Karpas-422 (cell line): ENCODE results near the gene CHAC1. TPM values are rescaled to one million over a fixed set of nuclear protein-coding genes. Genes with fewer than 3 reads are reported as not detected.

Source experiments
- DNase-seq: peaks from one replicate; pipeline ENCODE4 v3.0.0-alpha.2; 2015
- H2AFZ ChIP-seq: fragments of 200-600 bp; sonication (generic); 2 replicates; pipeline ENCODE4 v1.6.1; 2014; ENCODE audit warnings: antibody characterized with exemption, low read length, mixed read lengths
- H3K27ac ChIP-seq: fragments of 200-600 bp; sonication (generic); 2 replicates; pipeline ENCODE4 v1.5.1; 2014; ENCODE audit warnings: mild to moderate bottlenecking, low read length, moderate library complexity
- H3K27me3 ChIP-seq: fragments of 200-600 bp; sonication (generic); 2 replicates; pipeline ENCODE4 v1.6.1; 2014; ENCODE audit warnings: low read length, mixed read lengths
- H3K36me3 ChIP-seq: fragments of 200-600 bp; sonication (generic); 2 replicates; pipeline ENCODE4 v1.6.1; 2014; ENCODE audit warnings: low read length, mixed read lengths; ENCODE audit not compliant: insufficient read depth
- H3K4me1 ChIP-seq: fragments of 200-600 bp; sonication (generic); 2 replicates; pipeline ENCODE4 v1.6.1; 2014; ENCODE audit warnings: mild to moderate bottlenecking, low read length, mixed read lengths
- H3K4me2 ChIP-seq: fragments of 200-600 bp; sonication (generic); 2 replicates; pipeline ENCODE4 v1.6.1; 2014; ENCODE audit warnings: low read length, low read depth, mild to moderate bottlenecking; ENCODE audit not compliant: poor library complexity, severe bottlenecking
- H3K4me3 ChIP-seq: fragments of 200-600 bp; sonication (generic); 2 replicates; pipeline ENCODE4 v1.5.1; 2014; ENCODE audit warnings: mild to moderate bottlenecking, antibody characterized with exemption, low read length, mixed read lengths
- H3K79me2 ChIP-seq: fragments of 200-600 bp; sonication (generic); 2 replicates; pipeline ENCODE4 v1.6.1; 2014; ENCODE audit warnings: mild to moderate bottlenecking, low read length, mixed read lengths
- H3K9ac ChIP-seq: fragments of 200-600 bp; sonication (generic); 2 replicates; pipeline ENCODE4 v1.6.0; 2014; ENCODE audit warnings: low read length
- H3K9me2 ChIP-seq: fragments of 200-600 bp; sonication (generic), shearing (Covaris generic); replicated peaks from 2 replicates; pipeline ENCODE4 v1.6.0; 2014; ENCODE audit warnings: mild to moderate bottlenecking, low read length, moderate library complexity; ENCODE audit not compliant: insufficient read depth
- H3K9me3 ChIP-seq: fragments of 300-700, 200-600 bp; sonication (generic); 2 replicates; pipeline ENCODE4 v1.6.1; 2014; ENCODE audit warnings: low read length, mixed read lengths
- H4K20me1 ChIP-seq: fragments of 200-600 bp; sonication (generic); 2 replicates; pipeline ENCODE4 v1.6.1; 2014; ENCODE audit warnings: mild to moderate bottlenecking, antibody characterized with exemption, low read length, low read depth; ENCODE audit not compliant: insufficient read depth
- total RNA-seq: library from RNA; depleted of rRNA; stranded (reverse); fragments of >200 nt; shearing (Covaris generic); gene quantifications from 2 replicates; pipeline ENCODE4 v1.2.3, GENCODE V29; 2014; ENCODE audit warnings: low replicate concordance

The CHAC1 gene
- total RNA-seq, 1 experiment from 2014 or later = 45.5 TPM

- Histone ChIP-seq H3K4me1 (peaks cover 37% of the 10 kb centered on the region), H3K27me3 (no peaks in the 10 kb centered on the region), H2AFZ (no peak overlapping the region), H3K4me2 (no peak overlapping the region), H3K36me3 (no peaks in the 10 kb centered on the region), H3K4me3 (no peak overlapping the region), H3K9ac (no peak overlapping the region), H3K9me3 (no peaks in the 10 kb centered on the region), H3K9me2 (no peaks in the 10 kb centered on the region), H3K79me2 (no peaks in the 10 kb centered on the region), H4K20me1 (no peaks in the 10 kb centered on the region), H3K27ac (no peak overlapping the region)
- no peak for DNase-seq
Observed at GRCh38 chr15:40931300-40932142, 21.8 kb upstream of the CHAC1 start.

- Histone ChIP-seq H3K27me3 (no peaks in the 10 kb centered on the region), H3K27ac (no peak overlapping the region), H4K20me1 (no peaks in the 10 kb centered on the region), H3K9me3 (no peaks in the 10 kb centered on the region), H3K4me3 (no peak overlapping the region), H3K36me3 (no peaks in the 10 kb centered on the region), H3K9me2 (no peaks in the 10 kb centered on the region), H3K4me2 (no peak overlapping the region), H3K9ac (no peak overlapping the region), H3K4me1 (peaks cover 44% of the 10 kb centered on the region), H3K79me2 (no peaks in the 10 kb centered on the region), H2AFZ (no peak overlapping the region)
- no peak for DNase-seq
Observed at GRCh38 chr15:40932156-40932555, 21.1 kb upstream of the CHAC1 start.

DNA sequence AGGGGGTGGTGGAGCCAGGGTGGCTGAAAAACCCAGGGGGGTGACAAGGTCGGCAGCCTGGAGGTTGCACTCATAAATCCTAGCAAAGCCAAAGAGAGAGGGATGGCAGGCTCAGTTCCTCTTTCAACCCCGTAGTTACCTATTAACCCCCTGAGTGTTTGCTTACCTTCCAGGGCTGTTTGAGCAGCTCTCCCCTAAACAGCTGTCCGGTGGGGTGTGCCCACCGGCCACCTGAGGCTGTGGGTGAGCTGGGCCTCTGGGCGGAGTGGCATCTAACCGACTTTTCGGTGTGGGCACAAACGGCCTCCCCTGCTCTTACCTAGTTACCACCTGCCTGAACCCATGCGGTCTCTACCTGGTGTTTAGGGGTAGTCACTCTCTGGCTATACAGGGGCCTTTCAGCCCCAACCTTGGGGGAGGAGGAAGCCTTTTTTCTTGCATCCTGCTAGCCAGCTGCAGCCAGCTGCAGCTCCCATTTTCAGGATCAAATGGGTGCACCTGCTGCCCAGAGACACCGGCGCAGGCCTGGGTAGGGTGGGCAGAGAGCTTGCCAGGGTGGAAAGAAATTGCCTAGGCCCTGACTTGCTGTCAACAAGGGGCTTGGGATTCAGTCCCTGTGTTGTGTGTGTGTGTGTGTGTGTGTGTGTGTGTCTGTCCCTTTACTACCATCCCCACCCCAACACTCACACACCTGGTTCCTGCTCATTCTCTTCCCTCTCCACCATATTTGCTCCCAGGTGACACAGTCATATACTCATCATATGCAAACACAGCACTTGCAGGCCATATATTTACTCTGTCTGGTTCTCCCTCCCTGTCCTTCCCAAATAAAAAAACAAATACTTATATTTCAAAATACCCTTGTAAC lies 20.4 kb upstream of the CHAC1 start:
- Histone ChIP-seq H2AFZ (no peak overlapping the region), H3K4me3 (no peak overlapping the region), H3K9me2 (no peaks in the 10 kb centered on the region), H3K4me2 (no peak overlapping the region), H3K36me3 (no peaks in the 10 kb centered on the region), H3K9me3 (no peaks in the 10 kb centered on the region), H3K27me3 (no peaks in the 10 kb centered on the region), H3K9ac (no peak overlapping the region), H4K20me1 (no peaks in the 10 kb centered on the region), H3K27ac (no peak overlapping the region), H3K79me2 (no peaks in the 10 kb centered on the region), H3K4me1 (peaks cover 44% of the 10 kb centered on the region)
- DNase-seq = no peak

GRCh38 chr15:40933517-40933902 lies 19.8 kb upstream of the CHAC1 start:
- H3K4me1 ChIP-seq = peaks cover 40% of the 10 kb centered on the region
- H3K27me3 ChIP-seq = no peaks in the 10 kb centered on the region
- H3K36me3 ChIP-seq = no peaks in the 10 kb centered on the region
- H3K9me3 ChIP-seq = no peaks in the 10 kb centered on the region
- no peaks in the 10 kb centered on the region for H4K20me1 ChIP-seq
- H3K9ac ChIP-seq = no peak overlapping the region
- H3K9me2 ChIP-seq = no peaks in the 10 kb centered on the region
- H3K4me3 ChIP-seq = no peak overlapping the region
- H3K27ac ChIP-seq = no peak overlapping the region
- no peak overlapping the region for H3K4me2 ChIP-seq
- no peak overlapping the region for H2AFZ ChIP-seq
- H3K79me2 ChIP-seq = no peaks in the 10 kb centered on the region
- DNase-seq = no peak

DNA sequence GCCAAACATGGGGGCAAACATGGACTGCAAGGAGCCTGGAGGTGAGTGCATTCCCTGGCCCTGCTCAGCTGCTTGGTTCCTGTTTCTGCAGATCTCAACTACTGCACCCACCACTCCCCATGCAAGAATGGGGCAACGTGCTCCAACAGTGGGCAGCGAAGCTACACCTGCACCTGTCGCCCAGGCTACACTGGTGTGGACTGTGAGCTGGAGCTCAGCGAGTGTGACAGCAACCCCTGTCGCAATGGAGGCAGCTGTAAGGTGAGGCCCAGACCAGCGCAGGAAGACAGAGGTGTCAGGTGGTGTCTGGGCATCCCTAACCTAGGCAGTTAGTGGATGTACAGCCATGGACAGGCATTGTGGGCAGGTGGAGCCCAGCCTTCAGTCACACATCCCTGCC lies 18.8 kb upstream of the CHAC1 start:
- Histone ChIP-seq H3K27ac (no peak overlapping the region), H3K9me3 (no peaks in the 10 kb centered on the region), H2AFZ (no peak overlapping the region), H3K36me3 (no peaks in the 10 kb centered on the region), H3K4me1 (peaks cover 30% of the 10 kb centered on the region), H3K9ac (no peak overlapping the region), H3K4me2 (no peak overlapping the region), H3K79me2 (no peaks in the 10 kb centered on the region), H4K20me1 (no peaks in the 10 kb centered on the region), H3K9me2 (no peaks in the 10 kb centered on the region), H3K4me3 (no peak overlapping the region), H3K27me3 (no peaks in the 10 kb centered on the region)
- DNase-seq = no peak

GRCh38 chr15:40936234-40936708 lies 17.0 kb upstream of the CHAC1 start:
- H3K9me3 ChIP-seq = no peaks in the 10 kb centered on the region
- no peak overlapping the region for H3K4me3 ChIP-seq
- peaks cover 27% of the 10 kb centered on the region for H3K4me1 ChIP-seq
- H3K9me2 ChIP-seq = no peaks in the 10 kb centered on the region
- DNase-seq = no peak
- no peak overlapping the region for H3K4me2 ChIP-seq
- H2AFZ ChIP-seq = no peak overlapping the region
- H3K36me3 ChIP-seq = no peaks in the 10 kb centered on the region
- H3K9ac ChIP-seq = no peak overlapping the region
- H4K20me1 ChIP-seq = no peaks in the 10 kb centered on the region
- H3K27ac ChIP-seq = no peak overlapping the region
- H3K79me2 ChIP-seq = no peaks in the 10 kb centered on the region
- H3K27me3 ChIP-seq = no peaks in the 10 kb centered on the region

- Histone ChIP-seq H3K79me2 (no peaks in the 10 kb centered on the region), H3K9me3 (no peaks in the 10 kb centered on the region), H4K20me1 (no peaks in the 10 kb centered on the region), H2AFZ (peak overlapping the region; percentile 37), H3K27ac (no peak overlapping the region), H3K4me3 (peak overlapping the region; percentile 42; the same call in 1 of the 2 replicates), H3K4me1 (peaks cover 30% of the 10 kb centered on the region), H3K27me3 (no peaks in the 10 kb centered on the region), H3K4me2 (peak overlapping the region; percentile 51), H3K36me3 (no peaks in the 10 kb centered on the region), H3K9ac (peak overlapping the region; percentile 55), H3K9me2 (no peaks in the 10 kb centered on the region)
- peak; percentile 88 for DNase-seq
Observed at GRCh38 chr15:40936709-40937666, 16.3 kb upstream of the CHAC1 start.
